Tibial nerve (tissue), 4 donors: ENCODE measurements around the gene KAZN. TPM values are rescaled to one million over a fixed set of nuclear protein-coding genes. Genes with fewer than 3 reads are reported as not detected.
A peak's percentile ranks its signal among the peaks of the same experiment; 100 is the strongest.

Source experiments
- DNase-seq, 2 donors: peaks; one replicate each; pipeline ENCODE4 v3.0.0-alpha.2; 2019; ENCODE audit warnings: low spot score in 2 of 2
- H3K27ac ChIP-seq, 4 donors: fragments of 200-600 bp; sonication (generic) in 3 of 4; one replicate each; pipeline ENCODE4 v1.5.1; 2017 to 2019; ENCODE audit warnings: mild to moderate bottlenecking in 1 of 4
- H3K27me3 ChIP-seq, 2 donors: fragments of 200-600 bp; sonication (generic) in 1 of 2; one replicate each; pipeline versions ENCODE4 v1.5.1 to v1.6.0; 2017 to 2019
- H3K36me3 ChIP-seq, 3 donors: fragments of 200-600 bp; sonication (generic); one replicate each; pipeline ENCODE4 v1.5.1; 2018 to 2019
- H3K4me1 ChIP-seq, 4 donors: fragments of 200-600 bp; sonication (generic) in 3 of 4; one replicate each; pipeline ENCODE4 v1.5.1; 2017 to 2019
- H3K4me3 ChIP-seq, 4 donors: fragments of 200-600 bp; sonication (generic) in 3 of 4; one replicate each; pipeline ENCODE4 v1.5.1; 2017 to 2019; ENCODE audit warnings: mild to moderate bottlenecking in 1 of 4, moderate library complexity in 1 of 4
- H3K9me3 ChIP-seq, 4 donors: fragments of 200-600 bp; sonication (generic) in 3 of 4; one replicate each; pipeline ENCODE4 v1.5.1; 2017 to 2019
- CTCF ChIP-seq, 5 experiments: fragments of 200-600 bp in 3 of 5; fragments of 450-650 bp in 2 of 5; sonication (generic) in 3 of 5; IDR thresholded peaks; one replicate each; pipeline ENCODE4 v1.5.1; 2016 to 2019; ENCODE audit warnings: antibody characterized with exemption in 5 of 5, mild to moderate bottlenecking in 3 of 5, moderate library complexity in 2 of 5
- EP300 ChIP-seq, 2 donors: sonication (generic); formaldehyde crosslinking; IDR thresholded peaks; one replicate each; pipeline ENCODE4 v1.6.1; 2017; ENCODE audit warnings: antibody characterized with exemption in 2 of 2, mild to moderate bottlenecking in 1 of 2
- POLR2A ChIP-seq, 2 donors: fragments of 450-650 bp; IDR thresholded peaks; one replicate each; pipeline ENCODE4 v1.6.1; 2017; ENCODE audit warnings: antibody characterized with exemption in 2 of 2, mild to moderate bottlenecking in 2 of 2, moderate library complexity in 2 of 2
- WGBS, 2 donors: methylation state at CpG; one replicate each; pipeline ENCODE4 v1.1.5; 2018; 5-methylcytosine and 5-hydroxymethylcytosine counted together
- total RNA-seq, 4 donors: library from RNA; depleted of rRNA; stranded (reverse); fragments of >200 nt; gene quantifications; one replicate each; pipeline ENCODE4 v1.1.0, GENCODE V29; 2016

KAZN gene
- total RNA-seq, 4 donors from 2014 or later: 16.0 to 29.2 (median 22.2) TPM

- Histone ChIP-seq H3K4me1 (peaks cover 0 to 35% (median 2%) of the 10 kb centered on the region in 4 donors), H3K27me3 (no peaks in the 10 kb centered on the region), H3K4me3 (no peak overlapping the region), H3K9me3 (no peaks in the 10 kb centered on the region), H3K36me3 (no peaks in the 10 kb centered on the region), H3K27ac (no peak overlapping the region)
- no peak for TF ChIP-seq EP300 (IDR thresholded peaks at IDR 0.05)
- no peak for DNase-seq
- WGBS, 2 donors: 82 to 85% methylated on average over 9 of the region's 9 CpGs
Observed at GRCh38 chr1:14939527-14940284, 341.2 kb downstream of the KAZN start.

GRCh38 chr1:14940285-14940870 is 341.9 kb downstream of the KAZN start:
- 51 to 55% methylated on average over 7 of the region's 7 CpGs for WGBS, 2 donors
- Histone ChIP-seq H3K4me3 (no peak overlapping the region), H3K27me3 (no peaks in the 10 kb centered on the region), H3K36me3 (no peaks in the 10 kb centered on the region), H3K4me1 (peaks cover 0 to 42% (median 9%) of the 10 kb centered on the region in 4 donors), H3K9me3 (no peaks in the 10 kb centered on the region), H3K27ac (no peak overlapping the region)
- DNase-seq: no peak
- TF ChIP-seq CTCF (IDR thresholded peaks at IDR 0.05) (no peak), EP300 (IDR thresholded peaks at IDR 0.05) (no peak)

- Histone ChIP-seq H3K9me3 (no peaks in the 10 kb centered on the region), H3K4me3 (no peak overlapping the region), H3K4me1 (peaks cover 0 to 54% (median 10%) of the 10 kb centered on the region in 4 donors), H3K27ac (peak overlapping the region in 1 of 4 donors; percentile 24), H3K36me3 (no peaks in the 10 kb centered on the region), H3K27me3 (no peaks in the 10 kb centered on the region)
- 58 to 78% methylated on average over 9 of the region's 9 CpGs for WGBS, 2 donors
- TF ChIP-seq POLR2A (IDR thresholded peaks at IDR 0.05) (no peak), EP300 (IDR thresholded peaks at IDR 0.05) (no peak), CTCF (IDR thresholded peaks at IDR 0.05) (no peak)
- DNase-seq: no peak
Observed at GRCh38 chr1:14941864-14942263, 343.4 kb downstream of the KAZN start.

GRCh38 chr1:14944471-14944985 is 346.0 kb downstream of the KAZN start:
- DNase-seq: no peak
- TF ChIP-seq POLR2A (IDR thresholded peaks at IDR 0.05) (no peak), EP300 (IDR thresholded peaks at IDR 0.05) (no peak), CTCF (IDR thresholded peaks at IDR 0.05) (no peak)
- H3K9me3 ChIP-seq: no peaks in the 10 kb centered on the region
- H3K36me3 ChIP-seq: no peaks in the 10 kb centered on the region
- H3K27ac ChIP-seq: peak overlapping the region in 3 of 4 donors; percentile 57 to 82 (median 71)
- no peak overlapping the region for H3K4me3 ChIP-seq
- no peaks in the 10 kb centered on the region for H3K27me3 ChIP-seq
- WGBS, 2 donors: 60 to 72% methylated on average over 9 to 12 of the region's 12 CpGs
- H3K4me1 ChIP-seq: peaks cover 0 to 54% (median 10%) of the 10 kb centered on the region in 4 donors

- no peaks in the 10 kb centered on the region for H3K36me3 ChIP-seq
- H3K4me1 ChIP-seq: peaks cover 0 to 49% (median 10%) of the 10 kb centered on the region in 4 donors
- H3K27me3 ChIP-seq: no peaks in the 10 kb centered on the region
- peak overlapping the region in 2 of 4 donors; percentile 4 to 11 for H3K4me3 ChIP-seq
- 25 to 40% methylated on average over 19 to 22 of the region's 26 CpGs for WGBS, 2 donors
- no peaks in the 10 kb centered on the region for H3K9me3 ChIP-seq
- DNase-seq: no peak
- peak overlapping the region; percentile 25 to 82 (median 64) for H3K27ac ChIP-seq
- TF ChIP-seq POLR2A (IDR thresholded peaks at IDR 0.05): no peak
- TF ChIP-seq CTCF (IDR thresholded peaks at IDR 0.05): no peak
- TF ChIP-seq EP300 (IDR thresholded peaks at IDR 0.05): no peak
Observed at GRCh38 chr1:14945132-14946010, 346.9 kb downstream of the KAZN start.
